OCI-LY3 (cell line): ENCODE data around the gene B4GALT3.

Experiments used
- H2AFZ ChIP-seq: fragments of 200-600, 300-600 bp; shearing (Covaris generic); 2 replicates; pipeline ENCODE4 v1.6.0; 2014; ENCODE audit warnings: antibody characterized with exemption, low read depth, low read length
- H3K27ac ChIP-seq: fragments of 200-600, 300-600 bp; sonication (generic); 2 replicates; pipeline ENCODE4 v1.5.1; 2014; ENCODE audit warnings: mild to moderate bottlenecking, low read length, moderate library complexity, mixed read lengths
- H3K27me3 ChIP-seq: fragments of 200-600, 300-600 bp; sonication (generic); 2 replicates; pipeline ENCODE4 v1.6.1; 2014; ENCODE audit warnings: low read depth, low read length, mixed read lengths
- H3K36me3 ChIP-seq: fragments of 200-600, 300-600 bp; sonication (generic); replicated peaks from 2 replicates; pipeline ENCODE3; 2014; ENCODE audit warnings: low read depth, low read length, mixed read lengths
- H3K4me1 ChIP-seq: fragments of 300-600, 200-600 bp; sonication (generic); 2 replicates; pipeline ENCODE4 v1.6.1; 2014; ENCODE audit warnings: low read length, mixed read lengths
- H3K4me2 ChIP-seq: fragments of 200-600, 300-600 bp; sonication (generic); 2 replicates; pipeline ENCODE4 v1.6.1; 2014; ENCODE audit warnings: low read length, mixed read lengths
- H3K4me3 ChIP-seq: fragments of 300-600, 200-600 bp; sonication (generic); 2 replicates; pipeline ENCODE4 v1.5.1; 2014; ENCODE audit warnings: antibody characterized with exemption, mild to moderate bottlenecking, low read length, moderate library complexity
- H3K79me2 ChIP-seq: fragments of 300-600, 200-600 bp; shearing (Covaris generic); 2 replicates; pipeline ENCODE4 v1.6.1; 2014; ENCODE audit warnings: mild to moderate bottlenecking, low read length, mixed read lengths
- H3K9ac ChIP-seq: fragments of 300-600, 200-600 bp; shearing (Covaris generic); 2 replicates; pipeline ENCODE4 v1.6.0; 2014; ENCODE audit warnings: mild to moderate bottlenecking, low read length, moderate library complexity
- H3K9me3 ChIP-seq: fragments of 200-600, 300-600 bp; shearing (Covaris generic); 2 replicates; pipeline ENCODE4 v1.6.1; 2014; ENCODE audit warnings: low read length, mixed read lengths; ENCODE audit not compliant: insufficient read depth
- H4K20me1 ChIP-seq: fragments of 200-600, 300-600 bp; sonication (generic); 2 replicates; pipeline ENCODE4 v1.6.1; 2016; ENCODE audit warnings: low read length, mixed read lengths; ENCODE audit not compliant: insufficient read depth
- EZH2phosphoT487 ChIP-seq: fragments of 200-600 bp; shearing (Covaris generic); IDR thresholded peaks from 2 replicates; pipeline ENCODE4 v1.6.1; 2018; ENCODE audit warnings: antibody characterized with exemption, mixed run types, low read depth
- TF ChIP-seq, protein P1 (sequence below): fragments of 200-600, 300-600 bp; sonication (generic); IDR thresholded peaks from 2 replicates; pipeline ENCODE4 v1.5.1; 2014; ENCODE audit warnings: antibody characterized with exemption, low read length, low read depth

Gene B4GALT3

DNA sequence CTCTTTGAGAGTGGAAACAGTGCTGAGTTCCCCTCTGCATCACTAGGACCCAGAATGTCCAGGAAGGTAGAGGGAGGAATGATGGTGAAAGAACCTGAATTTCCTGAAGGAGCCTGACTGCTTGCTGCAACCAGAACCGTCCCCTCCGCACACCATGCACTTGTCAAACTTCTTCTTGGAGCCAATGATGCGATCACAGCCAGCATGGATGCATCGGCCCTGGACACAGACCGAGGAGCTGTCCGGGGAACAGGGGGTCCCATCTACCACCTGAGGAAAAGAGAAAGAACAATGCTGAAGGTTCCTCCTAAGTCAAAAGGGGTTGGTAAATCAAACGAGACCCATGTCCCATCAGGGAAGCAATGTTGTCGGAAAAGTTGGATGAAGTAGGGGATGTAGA, 14.7 kb upstream of the B4GALT3 start:
- H3K27me3 ChIP-seq = no peaks in the 10 kb centered on the region
- peak overlapping the region; percentile 2; the same call in 1 of the 2 replicates for H3K9ac ChIP-seq
- H2AFZ ChIP-seq = no peak overlapping the region
- no peak overlapping the region for H3K4me2 ChIP-seq
- TF ChIP-seq, protein P1, sequence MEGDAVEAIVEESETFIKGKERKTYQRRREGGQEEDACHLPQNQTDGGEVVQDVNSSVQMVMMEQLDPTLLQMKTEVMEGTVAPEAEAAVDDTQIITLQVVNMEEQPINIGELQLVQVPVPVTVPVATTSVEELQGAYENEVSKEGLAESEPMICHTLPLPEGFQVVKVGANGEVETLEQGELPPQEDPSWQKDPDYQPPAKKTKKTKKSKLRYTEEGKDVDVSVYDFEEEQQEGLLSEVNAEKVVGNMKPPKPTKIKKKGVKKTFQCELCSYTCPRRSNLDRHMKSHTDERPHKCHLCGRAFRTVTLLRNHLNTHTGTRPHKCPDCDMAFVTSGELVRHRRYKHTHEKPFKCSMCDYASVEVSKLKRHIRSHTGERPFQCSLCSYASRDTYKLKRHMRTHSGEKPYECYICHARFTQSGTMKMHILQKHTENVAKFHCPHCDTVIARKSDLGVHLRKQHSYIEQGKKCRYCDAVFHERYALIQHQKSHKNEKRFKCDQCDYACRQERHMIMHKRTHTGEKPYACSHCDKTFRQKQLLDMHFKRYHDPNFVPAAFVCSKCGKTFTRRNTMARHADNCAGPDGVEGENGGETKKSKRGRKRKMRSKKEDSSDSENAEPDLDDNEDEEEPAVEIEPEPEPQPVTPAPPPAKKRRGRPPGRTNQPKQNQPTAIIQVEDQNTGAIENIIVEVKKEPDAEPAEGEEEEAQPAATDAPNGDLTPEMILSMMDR = no peak
- no peak for TF ChIP-seq EZH2phosphoT487
- H3K79me2 ChIP-seq = no peaks in the 10 kb centered on the region
- H3K36me3 ChIP-seq = no peaks in the 10 kb centered on the region
- H3K9me3 ChIP-seq = no peaks in the 10 kb centered on the region
- no peak overlapping the region for H3K4me3 ChIP-seq
- no peaks in the 10 kb centered on the region for H4K20me1 ChIP-seq
- H3K4me1 ChIP-seq = peaks cover 37% of the 10 kb centered on the region
- H3K27ac ChIP-seq = no peak overlapping the region

DNA sequence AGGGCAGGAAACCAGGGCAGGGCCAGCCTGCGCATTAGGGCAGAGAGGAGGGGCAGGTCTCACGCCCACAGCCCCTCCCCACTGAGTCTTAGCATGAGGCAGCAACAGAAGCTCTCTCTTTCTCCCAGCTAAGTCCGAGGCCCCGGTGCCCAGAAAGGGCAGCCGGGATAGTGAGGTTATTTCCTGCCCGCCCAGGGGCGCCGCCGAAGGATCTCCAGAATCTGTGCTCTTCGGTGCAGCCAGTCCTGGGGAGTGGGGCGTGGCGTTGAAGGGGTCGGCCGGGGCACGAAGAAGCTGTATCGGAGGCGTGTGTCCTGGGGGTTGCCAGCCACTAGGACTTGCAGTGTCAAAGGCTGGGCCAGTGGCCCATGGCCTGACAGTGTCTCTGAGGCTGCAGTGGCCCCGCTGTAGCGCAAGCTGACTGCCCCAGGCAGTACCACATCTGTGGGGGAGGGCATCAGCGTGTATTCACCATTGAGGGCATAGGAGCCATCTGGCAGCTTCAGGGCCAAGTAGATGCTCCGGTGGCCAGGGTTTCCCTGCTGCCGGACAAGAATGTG, 13.7 kb upstream of the B4GALT3 start:
- Histone ChIP-seq H3K9ac (no peak overlapping the region), H3K79me2 (no peaks in the 10 kb centered on the region), H3K4me1 (peaks cover 45% of the 10 kb centered on the region), H3K4me2 (no peak overlapping the region), H2AFZ (no peak overlapping the region), H3K27ac (no peak overlapping the region), H3K36me3 (no peaks in the 10 kb centered on the region), H4K20me1 (no peaks in the 10 kb centered on the region), H3K4me3 (no peak overlapping the region), H3K9me3 (no peaks in the 10 kb centered on the region), H3K27me3 (no peaks in the 10 kb centered on the region)
- no peak for TF ChIP-seq EZH2phosphoT487
- TF ChIP-seq, protein P1 = no peak

DNA sequence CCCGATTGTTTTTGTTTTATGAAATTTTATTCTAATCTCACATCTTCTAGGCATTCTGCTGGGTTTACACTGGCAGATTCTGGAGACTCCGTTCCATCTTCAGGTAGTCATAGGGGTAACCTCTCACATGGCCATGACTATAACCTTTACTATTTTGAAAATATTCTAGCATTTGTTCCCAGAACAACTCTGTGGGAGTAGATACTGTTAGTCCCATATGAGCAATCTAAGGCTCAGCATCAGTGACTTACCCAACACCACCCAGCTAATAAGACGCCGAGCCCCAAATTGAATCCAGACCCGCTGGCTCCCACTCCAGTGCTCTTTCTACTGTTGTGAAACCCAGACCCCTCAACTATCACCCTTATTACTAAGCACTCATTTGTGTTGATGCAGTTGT, 11.7 kb upstream of the B4GALT3 start:
- H3K27me3 ChIP-seq = no peaks in the 10 kb centered on the region
- TF ChIP-seq, protein P1 = no peak
- TF ChIP-seq EZH2phosphoT487 = no peak
- H3K9ac ChIP-seq = no peak overlapping the region
- no peak overlapping the region for H3K27ac ChIP-seq
- no peaks in the 10 kb centered on the region for H3K36me3 ChIP-seq
- no peaks in the 10 kb centered on the region for H4K20me1 ChIP-seq
- H3K4me1 ChIP-seq = peaks cover 48% of the 10 kb centered on the region
- H2AFZ ChIP-seq = no peak overlapping the region
- H3K4me3 ChIP-seq = no peak overlapping the region
- no peaks in the 10 kb centered on the region for H3K9me3 ChIP-seq
- no peak overlapping the region for H3K4me2 ChIP-seq
- no peaks in the 10 kb centered on the region for H3K79me2 ChIP-seq

DNA sequence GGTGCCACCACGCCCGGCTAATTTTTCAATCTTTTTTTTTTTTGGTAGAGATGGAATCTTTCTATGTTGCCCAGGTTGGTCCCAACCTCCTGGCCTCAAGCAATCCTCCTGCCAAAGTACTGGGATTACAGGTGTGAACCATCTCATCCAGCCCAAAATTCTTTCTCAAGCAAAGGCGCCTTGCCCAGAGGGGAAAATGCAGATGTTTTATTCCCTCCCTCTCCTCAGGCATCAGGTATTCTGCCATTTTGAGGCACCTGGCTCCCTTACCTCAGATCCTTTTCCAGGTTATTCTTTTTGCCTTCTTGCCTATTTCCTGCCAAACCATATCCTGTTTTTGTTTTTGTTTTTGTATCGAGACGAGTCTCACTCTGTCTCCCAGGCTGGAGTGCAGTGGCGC, 11.1 kb upstream of the B4GALT3 start:
- TF ChIP-seq EZH2phosphoT487 = no peak
- TF ChIP-seq, protein P1 = no peak

More for the DNA sequence above, 11.1 kb upstream of the B4GALT3 start:
- Histone ChIP-seq H3K27me3 (no peaks in the 10 kb centered on the region), H3K9ac (no peak overlapping the region), H3K27ac (no peak overlapping the region), H4K20me1 (no peaks in the 10 kb centered on the region), H3K79me2 (no peaks in the 10 kb centered on the region), H3K4me2 (no peak overlapping the region), H3K9me3 (no peaks in the 10 kb centered on the region), H2AFZ (no peak overlapping the region), H3K4me3 (no peak overlapping the region), H3K36me3 (no peaks in the 10 kb centered on the region), H3K4me1 (peaks cover 54% of the 10 kb centered on the region)
